ENCODE results near the gene KITLG.
"Not testable (repeated sequence)": the region's sequence is repeated elsewhere in the genome, so short reads cannot be mapped to it uniquely, and the experiment has no call there.

Gene KITLG

DNA sequence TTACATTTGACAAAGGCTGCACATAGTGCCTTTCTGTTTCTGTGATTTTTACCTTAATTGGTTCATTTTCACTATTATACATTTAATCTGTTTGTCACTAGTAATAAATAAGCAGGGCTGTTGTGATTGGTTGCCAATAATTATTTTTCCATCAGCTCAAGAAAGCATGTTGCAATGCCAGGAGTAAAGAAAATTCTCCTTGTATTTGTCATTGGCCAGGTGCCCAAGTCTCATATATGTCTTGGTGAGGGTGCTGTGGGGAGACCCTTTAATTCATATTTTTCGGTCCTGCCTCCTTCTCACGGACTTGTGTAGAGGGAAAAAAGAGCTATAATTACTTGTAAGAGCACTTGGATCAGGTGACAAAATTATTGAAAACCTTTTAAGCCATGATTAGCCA is 108.0 kb downstream of the KITLG start:
- DNase-seq, result peak; percentile 44

DNA sequence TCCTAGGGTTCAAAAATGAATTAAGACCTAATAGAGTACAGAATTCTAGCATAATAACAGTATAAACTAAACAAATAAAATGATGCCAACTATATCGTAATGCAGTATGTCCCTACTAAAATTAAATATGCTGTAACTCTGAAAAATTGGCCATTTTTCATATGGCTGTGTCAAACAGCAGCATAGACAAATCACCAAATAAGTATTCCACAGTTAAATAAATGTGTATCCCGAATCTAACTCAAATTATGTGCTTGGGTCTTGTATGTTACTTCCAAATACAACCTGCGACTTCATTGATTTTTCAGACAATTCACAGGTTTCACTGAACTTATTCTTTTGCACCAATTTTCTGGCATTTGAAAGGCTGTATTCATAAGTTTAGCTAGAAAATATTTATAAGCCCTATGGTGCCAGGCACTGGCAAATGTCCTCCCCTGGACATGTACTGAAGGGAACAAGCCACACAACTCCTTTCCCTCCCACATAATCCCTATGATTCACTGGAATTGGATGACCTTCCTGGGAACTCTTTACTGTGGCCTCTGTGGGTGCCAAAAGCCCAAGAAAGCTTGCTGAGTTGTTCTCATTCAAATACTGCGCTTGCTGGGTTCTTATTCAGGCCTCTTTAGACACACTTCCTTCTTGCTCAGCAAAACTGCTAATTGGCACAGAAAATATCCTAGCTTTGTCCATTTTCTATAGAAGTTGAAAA is 108.8 kb downstream of the KITLG start:
- DNase-seq, result peak; percentile 54

DNA sequence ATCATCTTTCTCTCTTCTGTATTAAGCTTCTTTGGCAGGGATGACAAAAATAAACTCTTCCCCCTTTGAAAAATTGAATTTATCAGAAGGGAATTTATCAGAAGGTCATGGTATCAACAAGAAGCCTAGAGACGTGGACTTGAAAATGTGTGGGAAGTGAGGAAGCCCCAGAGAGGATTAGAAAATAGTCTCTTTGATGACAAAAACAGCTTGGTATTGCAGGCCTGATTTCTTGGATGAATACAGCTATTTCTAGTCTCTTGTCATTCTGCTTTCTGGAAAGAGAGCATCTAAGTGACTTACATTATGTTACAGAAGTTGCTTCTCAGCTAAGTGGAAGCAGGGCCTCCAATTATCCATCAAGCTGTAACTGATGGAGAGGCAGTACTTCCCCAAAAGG is 111.1 kb downstream of the KITLG start:
- no peak for DNase-seq

DNA sequence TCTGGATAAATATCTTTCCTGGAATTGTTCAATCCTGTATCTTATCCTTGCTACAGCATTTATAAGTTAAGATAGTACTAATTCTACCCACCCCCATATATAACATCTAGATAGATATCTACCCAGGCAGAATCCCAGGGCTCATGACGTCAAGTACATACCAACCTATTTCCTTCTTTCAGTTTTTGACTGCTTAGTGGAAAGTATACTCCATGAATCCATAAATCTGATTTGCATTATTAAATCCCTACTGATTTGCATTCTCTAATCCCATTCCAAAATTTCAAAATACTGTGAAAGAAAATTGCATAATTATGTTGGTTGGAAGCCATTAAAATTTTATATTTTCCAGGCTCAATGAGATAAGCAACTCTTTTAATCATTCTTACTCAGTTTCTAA is 111.7 kb downstream of the KITLG start:
- no peak for DNase-seq

DNA sequence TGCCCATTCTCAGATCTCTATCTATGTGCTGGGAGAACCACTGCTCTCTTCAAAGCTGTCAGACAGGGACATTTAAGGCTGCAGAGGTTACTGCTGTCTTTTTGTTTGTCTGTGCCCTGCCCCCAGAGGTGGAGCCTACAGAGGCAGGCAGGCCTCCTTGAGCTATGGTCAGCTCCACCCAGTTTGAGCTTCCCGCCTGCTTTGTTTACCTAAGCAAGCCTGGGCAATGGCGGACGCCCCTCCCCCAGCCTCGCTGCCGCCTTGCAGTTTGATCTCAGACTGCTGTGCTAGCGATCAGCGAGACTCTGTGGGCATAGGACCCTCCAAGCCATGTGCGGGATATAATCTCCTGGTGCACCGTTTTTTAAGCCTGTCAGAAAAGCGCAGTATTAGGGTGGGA is 113.6 kb downstream of the KITLG start:
- not testable (repeated sequence) for DNase-seq

DNA sequence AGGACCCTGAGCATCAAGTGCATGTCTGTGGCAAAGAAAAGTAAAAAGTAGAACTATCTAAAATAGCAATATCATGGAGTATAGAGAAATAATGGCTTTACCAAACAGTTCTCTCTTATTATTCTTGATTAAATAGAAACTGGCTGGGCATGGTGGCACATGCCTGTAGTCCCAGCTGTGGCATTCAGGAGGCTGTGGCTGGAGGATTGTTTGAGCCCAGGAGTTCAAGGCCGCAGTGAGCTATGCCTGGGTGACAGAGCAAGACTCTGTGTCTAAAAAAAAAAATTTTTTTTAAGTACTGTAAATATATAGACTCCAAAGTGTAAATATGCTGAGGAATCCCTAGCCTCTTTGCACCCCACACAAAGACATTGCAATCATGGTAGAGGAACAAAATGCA is 121.9 kb downstream of the KITLG start:
- DNase-seq, result no peak

DNA sequence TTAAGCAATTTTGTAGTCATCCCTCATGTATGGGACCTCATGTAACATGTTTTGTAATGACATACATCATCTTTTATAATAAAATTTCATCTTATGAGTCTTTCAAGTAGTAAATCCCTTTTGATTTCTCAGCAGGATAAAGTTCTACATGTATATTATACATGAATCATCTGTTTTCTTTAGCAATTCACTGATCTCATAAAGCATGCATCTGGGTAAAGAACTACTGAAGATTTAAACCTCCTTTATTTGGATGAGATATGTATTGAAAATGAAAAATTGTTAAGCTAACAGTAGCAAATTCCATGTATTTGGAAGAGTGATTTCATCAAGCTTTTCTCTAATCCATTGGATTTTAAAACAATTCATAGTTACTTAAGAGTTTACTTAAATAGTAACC is 126.9 kb downstream of the KITLG start:
- peak; percentile 36 for DNase-seq

DNA sequence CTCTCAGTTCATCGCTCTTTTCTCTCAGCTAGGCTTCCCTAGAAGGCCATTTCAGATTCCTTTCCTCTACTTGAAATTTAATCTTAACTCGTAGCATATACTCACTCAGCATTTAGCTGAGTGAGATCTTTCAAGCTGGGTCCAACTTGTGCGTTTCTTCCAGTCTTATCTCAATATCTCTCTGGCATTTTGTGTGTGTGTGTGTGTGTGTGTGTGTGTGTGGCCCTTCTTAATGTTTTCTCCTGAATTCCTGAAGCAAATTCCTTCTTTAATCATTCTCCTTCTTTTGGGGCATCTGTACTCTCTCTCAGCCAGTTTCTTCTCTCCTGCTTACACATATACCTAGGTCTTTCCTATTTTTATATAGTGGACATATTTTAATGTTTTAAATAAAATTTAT is 129.1 kb downstream of the KITLG start:
- no peak for DNase-seq

DNA sequence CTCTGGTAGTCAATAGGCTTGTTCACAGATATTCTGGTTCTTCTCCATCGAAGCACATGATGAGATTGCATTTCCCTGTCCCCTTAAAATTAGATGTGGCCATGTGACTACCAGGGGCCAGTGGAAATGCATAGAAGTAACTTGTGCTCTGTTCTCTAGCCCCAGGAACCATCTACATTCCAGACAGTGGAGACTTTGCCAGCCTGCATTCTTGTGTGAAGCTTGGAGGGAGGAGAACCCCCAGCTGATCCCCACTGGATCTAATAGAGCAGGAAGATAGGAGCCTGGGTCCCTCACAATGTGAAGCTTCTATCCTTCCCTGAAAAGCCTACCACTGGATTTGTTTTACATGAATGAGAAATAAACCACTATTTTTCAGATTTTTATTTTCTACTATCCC is 130.1 kb downstream of the KITLG start:
- DNase-seq, result peak; percentile 31

DNA sequence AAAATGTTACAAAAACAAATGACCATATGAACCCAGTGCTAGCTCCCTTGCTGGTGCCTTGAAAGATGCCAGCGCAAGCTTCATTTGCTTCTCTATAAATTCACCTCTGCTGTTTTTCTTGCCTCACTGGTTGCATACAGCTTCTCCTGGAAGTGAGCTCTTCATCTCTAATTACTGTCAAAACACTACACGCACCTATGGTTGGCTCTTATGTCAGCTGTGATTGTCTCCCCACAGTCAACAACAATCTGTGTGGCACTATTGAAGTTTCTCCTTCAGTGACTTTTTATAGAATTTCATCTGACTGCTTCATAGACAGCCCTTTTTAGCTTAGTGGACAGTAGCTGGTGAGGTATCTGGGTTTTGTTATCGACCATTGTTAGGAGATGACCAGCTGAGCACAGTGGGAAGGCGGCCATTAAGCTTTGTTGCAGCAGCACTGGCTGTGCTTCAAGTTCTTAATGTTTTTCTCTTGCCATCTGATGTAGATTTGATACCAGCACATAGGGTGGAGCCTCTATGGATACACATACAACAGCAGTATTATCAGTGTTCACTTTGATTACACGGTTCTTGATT is 131.8 kb downstream of the KITLG start:
- DNase-seq, result no peak

DNA sequence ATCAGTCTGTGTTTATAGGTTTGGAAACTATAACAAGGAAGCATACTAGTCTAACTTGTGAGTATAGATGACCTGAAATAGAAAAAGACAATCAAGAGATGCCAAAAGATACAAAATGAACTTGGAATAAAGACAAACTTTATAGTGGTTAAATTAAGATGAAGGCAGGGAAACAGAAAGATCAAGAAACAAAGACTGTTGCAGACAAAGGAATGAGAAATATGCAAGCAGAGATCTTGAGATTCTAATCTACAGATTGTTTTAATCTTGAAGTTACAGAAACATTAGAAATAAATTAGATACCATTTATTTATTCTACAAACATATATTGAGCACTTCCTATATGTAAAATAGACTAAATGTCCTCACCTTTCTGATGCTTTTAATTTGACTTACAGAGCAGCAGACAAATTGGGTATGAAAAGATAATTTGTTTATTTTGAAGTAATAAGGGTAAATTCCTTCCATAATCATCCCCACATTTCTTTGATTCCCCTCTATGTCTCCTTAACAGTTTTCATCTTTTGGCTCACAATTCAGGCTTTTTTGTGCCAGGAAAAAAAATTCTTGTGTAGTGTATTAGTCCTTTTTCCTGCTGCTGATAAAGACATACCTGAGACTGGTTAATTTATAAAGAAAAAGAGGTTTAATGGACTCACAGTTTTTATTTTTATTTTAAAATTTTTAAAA is 134.4 kb downstream of the KITLG start:
- DNase-seq, result no peak

DNA sequence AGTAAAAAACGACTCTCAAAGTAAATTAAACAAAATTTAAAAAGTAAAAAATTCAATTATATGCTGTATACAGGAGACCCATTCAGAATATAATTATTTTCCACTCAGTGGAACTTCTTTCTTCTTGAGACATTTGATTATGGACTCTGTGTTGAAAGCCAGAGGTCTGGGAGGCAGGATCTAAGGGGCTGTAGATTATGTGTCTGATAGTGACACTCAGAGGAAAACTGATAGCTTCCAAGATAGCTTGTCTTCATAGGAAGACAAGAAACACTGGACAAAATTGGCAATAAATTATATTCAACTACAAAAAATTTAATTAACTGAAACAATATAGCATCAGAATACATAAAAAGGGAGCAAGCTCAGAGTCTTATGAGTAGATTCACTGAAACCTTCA is 135.8 kb downstream of the KITLG start:
- DNase-seq, result no peak
